Fibroblast of pulmonary artery (primary cell): ENCODE results near the gene LGR4.

Experiments used
- DNase-seq: peaks from one replicate; pipeline ENCODE4 v3.0.0-alpha.2; 2010; ENCODE audit warnings: low read depth
- H3K4me3 ChIP-seq: replicated peaks from 2 replicates; pipeline ENCODE4 v1.5.1; 2011; ENCODE audit warnings: low read depth, mild to moderate bottlenecking, control low read depth, low read length, moderate library complexity
- TF ChIP-seq, protein P1 (sequence below): IDR thresholded peaks from 2 replicates; pipeline ENCODE4 v1.5.1; 2011; ENCODE audit warnings: mild to moderate bottlenecking, control low read depth, low read length, inconsistent platforms; ENCODE audit errors: missing control alignments

The LGR4 gene

DNA sequence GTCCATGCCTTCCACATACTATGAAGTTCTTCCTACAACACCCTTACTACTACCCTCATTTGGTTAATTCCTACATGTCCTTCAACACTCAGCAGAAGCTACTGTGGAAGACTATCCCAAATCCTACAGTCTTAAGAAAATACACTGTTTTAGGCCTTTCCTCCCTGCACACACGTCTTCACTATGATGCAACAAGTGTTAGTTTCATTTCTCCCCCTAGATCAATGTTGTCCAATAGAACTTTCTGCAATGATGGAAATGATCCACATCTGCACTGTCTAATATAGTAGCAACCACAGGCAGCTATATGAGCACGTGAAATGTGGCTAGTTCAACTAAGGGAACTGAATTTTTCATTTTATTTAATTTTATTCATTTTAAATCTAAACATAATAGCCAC, 62.8 kb downstream of the LGR4 start:
- no peak for DNase-seq
- TF ChIP-seq, protein P1, sequence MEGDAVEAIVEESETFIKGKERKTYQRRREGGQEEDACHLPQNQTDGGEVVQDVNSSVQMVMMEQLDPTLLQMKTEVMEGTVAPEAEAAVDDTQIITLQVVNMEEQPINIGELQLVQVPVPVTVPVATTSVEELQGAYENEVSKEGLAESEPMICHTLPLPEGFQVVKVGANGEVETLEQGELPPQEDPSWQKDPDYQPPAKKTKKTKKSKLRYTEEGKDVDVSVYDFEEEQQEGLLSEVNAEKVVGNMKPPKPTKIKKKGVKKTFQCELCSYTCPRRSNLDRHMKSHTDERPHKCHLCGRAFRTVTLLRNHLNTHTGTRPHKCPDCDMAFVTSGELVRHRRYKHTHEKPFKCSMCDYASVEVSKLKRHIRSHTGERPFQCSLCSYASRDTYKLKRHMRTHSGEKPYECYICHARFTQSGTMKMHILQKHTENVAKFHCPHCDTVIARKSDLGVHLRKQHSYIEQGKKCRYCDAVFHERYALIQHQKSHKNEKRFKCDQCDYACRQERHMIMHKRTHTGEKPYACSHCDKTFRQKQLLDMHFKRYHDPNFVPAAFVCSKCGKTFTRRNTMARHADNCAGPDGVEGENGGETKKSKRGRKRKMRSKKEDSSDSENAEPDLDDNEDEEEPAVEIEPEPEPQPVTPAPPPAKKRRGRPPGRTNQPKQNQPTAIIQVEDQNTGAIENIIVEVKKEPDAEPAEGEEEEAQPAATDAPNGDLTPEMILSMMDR, result no peak
- H3K4me3 ChIP-seq, result no peak overlapping the region

DNA sequence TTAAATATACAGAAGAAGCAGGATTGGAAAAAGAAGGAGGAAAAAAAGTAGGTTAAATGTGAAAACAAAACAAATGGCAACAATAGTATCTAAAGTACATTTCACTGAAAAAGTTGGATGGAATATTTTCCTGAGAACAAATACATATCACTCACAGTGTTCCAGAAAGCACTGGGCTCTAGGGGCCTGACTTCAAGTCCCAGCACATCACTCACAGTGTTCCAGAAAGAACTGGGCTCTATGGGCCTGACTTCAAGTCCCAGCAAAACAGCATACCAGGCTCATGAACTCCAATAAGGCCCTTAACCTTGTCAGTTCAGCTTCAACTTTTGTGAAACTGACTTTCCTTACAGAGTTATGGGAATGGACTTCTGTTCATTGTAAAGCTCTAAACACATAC, 63.5 kb downstream of the LGR4 start:
- no peak for DNase-seq
- TF ChIP-seq, protein P1, result no peak
- no peak overlapping the region for H3K4me3 ChIP-seq

DNA sequence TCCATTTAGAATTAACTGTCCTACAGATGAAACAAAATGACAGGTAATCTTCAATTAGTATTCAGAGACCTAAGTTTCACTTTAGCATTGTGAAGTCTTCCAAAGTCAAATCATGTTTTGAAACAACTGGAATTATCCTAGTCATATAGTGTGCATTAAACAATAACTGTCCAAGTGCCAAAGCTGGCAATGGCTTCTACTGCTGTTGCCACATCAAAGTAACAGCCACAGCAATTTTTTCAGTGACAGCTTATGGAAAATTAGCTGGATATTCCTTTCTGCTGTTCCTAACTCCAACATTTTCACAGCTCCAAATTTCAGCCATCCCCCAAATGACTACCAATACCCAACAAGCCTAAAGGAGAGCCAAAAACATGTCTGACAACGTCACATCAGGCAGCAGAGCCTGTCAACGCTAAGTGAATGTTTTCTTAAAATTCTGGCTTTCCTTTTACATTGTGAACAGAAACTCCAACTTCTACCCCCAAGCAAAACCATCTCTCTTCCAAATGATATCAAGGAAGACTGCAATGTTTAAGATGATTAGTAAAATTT, 64.3 kb downstream of the LGR4 start:
- DNase-seq, result peak; percentile 59
- TF ChIP-seq, protein P1, result no peak

DNA sequence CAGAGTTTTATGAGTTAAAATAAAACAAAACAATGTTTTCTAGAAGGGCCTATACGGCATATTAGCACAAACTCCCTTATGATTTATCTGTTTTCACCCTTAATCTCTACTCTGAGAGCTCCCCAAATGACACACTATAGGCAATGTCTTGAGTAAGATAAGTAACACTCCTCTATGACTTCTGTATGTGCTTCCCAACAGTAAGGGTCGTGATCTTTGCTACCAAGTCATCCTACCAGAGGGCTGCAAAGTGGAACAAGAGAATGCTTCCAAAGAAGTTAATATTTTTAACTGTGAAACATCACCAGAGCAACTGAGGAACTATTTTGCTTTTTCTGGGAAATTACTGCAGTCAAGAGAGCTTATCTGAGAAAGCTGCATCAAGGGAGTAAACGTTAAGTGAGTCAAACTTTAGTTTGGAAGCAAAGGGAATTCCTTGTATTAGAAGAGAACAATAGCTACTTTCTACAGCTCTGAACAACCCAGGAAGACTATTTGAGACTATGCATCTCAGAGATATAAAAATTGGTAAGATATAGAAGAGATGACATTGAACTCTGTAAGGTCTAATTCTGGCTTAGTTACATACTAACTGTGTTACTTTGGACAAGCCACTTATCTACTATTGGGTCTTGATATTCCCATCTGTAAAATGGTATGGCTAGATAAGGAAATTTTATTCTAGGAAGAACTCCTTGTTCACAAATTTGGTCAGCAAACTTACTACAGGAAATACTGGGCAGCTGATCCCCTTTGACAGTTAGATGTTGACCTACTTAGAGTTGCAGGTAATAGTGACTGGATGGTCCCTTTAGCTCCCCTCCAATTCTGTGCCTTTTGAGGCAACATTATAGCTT, 65.9 kb downstream of the LGR4 start:
- no peak overlapping the region for H3K4me3 ChIP-seq
- TF ChIP-seq, protein P1, result no peak
- DNase-seq, result peak; percentile 86

More for the DNA sequence above, 64.3 kb downstream of the LGR4 start:
- H3K4me3 ChIP-seq, result no peak overlapping the region

DNA sequence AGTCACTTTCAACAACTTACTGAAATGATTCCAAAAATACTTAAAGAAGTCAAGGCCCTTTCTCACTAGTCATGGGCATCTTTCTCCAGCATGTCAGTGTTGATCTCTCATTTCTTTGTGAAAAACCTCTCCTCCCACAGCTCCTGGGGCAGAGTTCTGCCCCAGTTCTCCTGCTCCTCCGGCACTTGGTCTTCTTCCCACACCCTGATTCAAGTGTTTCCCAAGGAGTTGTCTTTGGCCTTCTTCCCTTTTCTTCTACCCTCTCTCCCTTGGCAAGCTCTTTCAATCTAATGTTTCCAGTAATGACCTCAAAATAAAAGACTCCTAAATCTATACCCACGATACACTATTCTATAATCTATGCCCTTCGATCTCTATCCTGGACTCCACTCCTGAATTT, 67.5 kb downstream of the LGR4 start:
- DNase-seq, result peak; percentile 35
- H3K4me3 ChIP-seq, result no peak overlapping the region
- TF ChIP-seq, protein P1, result no peak

DNA sequence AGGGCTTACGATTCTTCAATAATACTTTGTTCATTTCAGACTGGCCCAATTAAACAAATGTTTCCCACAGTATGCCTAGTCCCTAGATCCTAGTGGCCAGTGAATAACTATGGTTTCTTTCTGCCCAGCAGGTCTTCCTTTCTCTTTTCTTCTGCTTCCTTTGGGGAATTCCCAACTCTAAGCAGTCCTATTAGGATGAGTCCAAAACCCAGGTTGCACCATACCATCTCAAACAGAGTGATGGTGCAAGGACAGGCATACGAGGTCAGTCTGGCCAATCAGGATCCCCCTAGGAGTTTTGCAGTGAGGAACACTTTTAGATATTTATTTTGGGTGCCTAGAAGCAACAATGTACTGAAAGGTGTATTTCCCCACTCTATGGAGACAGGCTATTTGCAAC, 68.2 kb downstream of the LGR4 start:
- DNase-seq, result no peak
- TF ChIP-seq, protein P1, result no peak

More for the DNA sequence above, 68.2 kb downstream of the LGR4 start:
- no peak overlapping the region for H3K4me3 ChIP-seq
